HG03064 (cell line): ENCODE results near the gene SPINT1.

Experiments used
- ATAC-seq: cut with Tn5 transposase; IDR thresholded peaks from one replicate; pipeline ENCODE4 v1.9.1; 2021; ENCODE audit warnings: low read depth; ENCODE audit not compliant: unreplicated experiment

The SPINT1 gene

DNA sequence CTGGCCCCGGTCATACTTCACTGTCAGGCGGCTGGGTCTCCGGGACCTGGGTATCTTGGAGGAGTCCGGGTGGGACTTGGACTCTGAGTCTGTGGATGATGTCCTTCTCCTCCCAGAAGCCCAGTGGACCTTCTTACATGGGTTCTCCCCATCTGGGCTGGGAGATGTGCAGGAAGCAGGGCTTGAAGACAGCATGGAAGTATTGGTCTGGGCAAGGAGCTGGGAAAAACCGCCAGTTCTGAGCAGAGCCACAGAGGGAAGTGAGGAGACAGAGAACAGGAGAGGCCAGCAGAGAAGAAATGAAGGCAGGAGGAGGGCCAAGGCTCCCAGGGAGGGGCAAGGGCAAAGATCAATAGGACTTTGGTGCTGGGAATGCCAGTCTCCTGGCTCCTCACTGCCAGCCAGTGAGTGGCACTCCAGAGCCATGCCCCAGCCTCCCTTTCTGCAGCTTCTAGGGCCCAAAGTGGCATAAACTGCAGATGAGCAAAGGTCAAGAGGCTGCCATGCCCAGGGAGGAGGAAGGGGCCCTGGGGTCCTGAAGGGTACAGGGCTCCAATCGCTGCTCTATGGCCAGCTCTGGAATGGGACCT, 15.3 kb upstream of the SPINT1 start, which contains the start of gene PPP1R14D:
PPP1R14D (minus strand) TSS at position 262 of the 590 bp plus-strand sequence; CDS start at position 195, 67 bp downstream.
- no peak for ATAC-seq

- no peak for ATAC-seq
These were observed 14.7 kb upstream of the SPINT1 start for GRCh38 chr15:40829115-40829514.

- ATAC-seq, result no peak
These were observed 13.0 kb upstream of the SPINT1 start for GRCh38 chr15:40830884-40831283.

- no peak for ATAC-seq
These were observed 12.0 kb upstream of the SPINT1 start for GRCh38 chr15:40831861-40832260.

DNA sequence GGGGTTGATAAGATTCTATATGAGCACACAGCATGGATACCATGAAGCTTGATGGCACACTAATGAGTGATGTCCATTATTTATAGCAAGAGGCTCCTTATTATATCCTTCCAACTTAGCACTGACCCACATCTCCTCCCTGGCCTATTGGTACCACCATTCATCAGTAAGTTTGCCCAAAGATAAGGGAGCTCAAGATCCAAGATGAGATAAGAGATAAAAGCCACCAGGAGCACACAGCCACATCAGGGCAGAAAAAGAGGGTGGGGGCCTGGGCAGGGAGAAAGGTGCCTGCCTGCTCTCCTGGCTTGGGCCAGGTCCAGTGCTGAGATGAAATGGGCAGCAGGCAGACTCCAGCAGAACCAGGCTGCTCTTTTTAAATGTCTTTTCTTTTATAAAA, 10.9 kb upstream of the SPINT1 start:
- no peak for ATAC-seq

DNA sequence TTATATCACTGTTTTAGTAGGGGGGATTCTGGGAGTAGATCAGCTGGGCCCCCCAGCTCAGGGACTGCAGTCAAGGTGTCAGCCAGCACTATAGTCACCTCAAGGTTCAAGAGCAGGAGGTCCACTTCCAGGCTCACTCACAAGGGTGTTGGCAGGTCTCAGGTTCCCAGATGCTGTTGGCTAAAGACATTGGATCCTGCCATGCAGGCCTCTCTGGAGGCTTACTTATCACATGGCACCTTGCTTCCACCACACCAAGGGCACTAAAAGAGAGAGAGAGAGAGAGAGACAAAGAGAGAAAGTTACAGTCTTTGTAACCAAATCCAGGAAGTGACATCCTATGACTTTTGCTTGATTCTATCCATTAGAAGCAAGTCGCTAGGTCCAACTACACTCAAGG, 7.8 kb upstream of the SPINT1 start:
- no peak for ATAC-seq

- no peak for ATAC-seq
These were observed 5.1 kb upstream of the SPINT1 start for GRCh38 chr15:40838756-40839155.

- no peak for ATAC-seq
These were observed 2.1 kb upstream of the SPINT1 start for GRCh38 chr15:40841741-40842140.

DNA sequence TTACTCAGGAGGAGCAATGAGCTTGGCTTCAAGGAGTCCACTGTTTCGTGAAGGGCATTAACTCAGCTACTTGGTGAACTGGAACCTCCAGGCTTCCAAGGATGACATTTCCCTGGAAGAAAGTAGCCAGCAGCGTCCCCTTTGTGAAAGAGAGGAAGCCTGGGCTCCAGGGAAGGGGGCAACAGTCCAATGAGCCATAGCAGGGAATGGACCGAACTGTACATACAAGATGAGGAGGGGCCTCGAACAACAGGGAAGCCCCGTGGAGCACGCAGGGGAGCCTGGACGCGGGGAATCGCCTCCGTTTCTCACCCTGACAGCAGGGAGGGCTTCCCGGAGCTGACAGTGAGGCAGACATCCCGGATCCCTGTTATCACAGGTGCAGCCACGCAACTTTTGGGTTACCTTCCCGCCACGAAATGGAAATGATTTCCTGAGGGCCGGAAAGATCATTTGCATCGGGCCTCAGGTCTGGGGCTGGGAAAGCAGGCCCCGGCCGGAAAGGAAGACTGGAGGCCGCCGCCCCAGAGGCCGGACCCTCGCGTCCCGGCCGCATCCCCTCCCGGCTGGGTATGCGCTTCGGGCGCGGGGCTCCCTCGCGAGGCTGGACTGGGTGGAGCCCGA, 475 bp upstream of the SPINT1 start:
- no peak for ATAC-seq

DNA sequence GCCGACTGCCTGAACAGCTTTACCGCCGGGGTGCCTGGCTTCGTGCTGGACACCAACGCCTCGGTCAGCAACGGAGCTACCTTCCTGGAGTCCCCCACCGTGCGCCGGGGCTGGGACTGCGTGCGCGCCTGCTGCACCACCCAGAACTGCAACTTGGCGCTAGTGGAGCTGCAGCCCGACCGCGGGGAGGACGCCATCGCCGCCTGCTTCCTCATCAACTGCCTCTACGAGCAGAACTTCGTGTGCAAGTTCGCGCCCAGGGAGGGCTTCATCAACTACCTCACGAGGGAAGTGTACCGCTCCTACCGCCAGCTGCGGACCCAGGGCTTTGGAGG, 815 bp downstream of the SPINT1 start:
- ATAC-seq, result no peak

GRCh38 chr15:40845036-40845435, 1.2 kb downstream of the SPINT1 start:
- ATAC-seq, result no peak

DNA sequence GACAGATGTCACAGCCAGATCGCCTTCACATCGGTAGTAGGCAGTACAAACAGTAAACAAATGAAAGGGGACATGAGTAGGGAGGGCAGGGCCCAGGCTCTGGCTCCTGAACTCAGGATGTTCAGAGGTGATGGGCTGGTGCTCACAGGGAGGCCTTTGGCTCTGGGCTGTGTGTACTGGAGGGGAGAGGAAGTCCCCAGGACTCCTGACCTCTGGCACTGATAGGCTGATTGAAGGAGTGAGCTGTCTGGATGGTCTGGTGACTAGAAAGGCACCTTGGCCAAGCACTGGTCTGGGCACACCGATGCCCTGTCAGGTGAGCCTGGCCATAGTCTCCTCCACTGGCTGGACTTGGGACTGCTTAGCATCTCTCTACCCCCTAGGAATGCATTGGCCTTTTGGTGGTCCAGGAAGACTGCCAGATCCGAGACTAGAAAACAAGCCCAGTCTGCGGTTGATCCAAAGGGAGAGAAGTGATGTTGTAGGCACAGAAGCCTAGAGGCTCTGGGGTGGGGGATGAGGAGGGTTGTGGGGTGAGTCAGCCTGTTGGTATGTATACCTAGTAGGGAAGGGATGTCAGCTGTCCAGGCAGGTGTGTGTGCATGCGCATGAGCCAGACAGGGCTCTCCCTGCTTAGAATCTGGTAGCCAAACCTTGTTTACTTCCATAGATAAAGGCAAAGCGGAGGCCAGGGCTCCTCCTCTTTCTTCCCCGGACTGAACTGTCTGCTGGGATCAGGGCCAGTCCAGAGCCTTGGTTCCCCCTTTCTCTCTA, 1.9 kb downstream of the SPINT1 start:
- no peak for ATAC-seq

GRCh38 chr15:40846841-40847222, 3.0 kb downstream of the SPINT1 start:
- no peak for ATAC-seq

GRCh38 chr15:40847223-40847961, 3.5 kb downstream of the SPINT1 start:
- ATAC-seq, result no peak

- no peak for ATAC-seq
These were observed 6.8 kb downstream of the SPINT1 start for GRCh38 chr15:40850576-40851112.

DNA sequence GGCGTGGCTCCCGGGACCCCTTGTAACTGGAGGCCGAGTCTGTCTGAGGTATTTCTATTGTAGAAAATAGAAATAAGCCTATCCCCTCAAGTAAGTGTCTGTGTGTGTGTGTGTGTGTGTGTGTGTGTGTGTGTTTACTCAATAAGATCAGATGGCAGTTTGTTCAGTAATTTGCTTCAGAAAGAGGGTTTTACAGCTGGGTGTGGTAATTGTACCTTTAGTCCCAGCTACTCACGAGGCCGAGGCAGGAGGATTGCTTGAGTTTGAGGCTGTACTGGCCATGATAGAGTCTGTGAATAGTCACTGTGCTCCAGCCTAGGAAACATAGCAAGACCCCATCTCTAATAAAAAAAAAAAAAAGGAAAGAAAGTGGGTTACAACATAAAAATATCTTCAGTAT, 8.7 kb downstream of the SPINT1 start:
- no peak for ATAC-seq

DNA sequence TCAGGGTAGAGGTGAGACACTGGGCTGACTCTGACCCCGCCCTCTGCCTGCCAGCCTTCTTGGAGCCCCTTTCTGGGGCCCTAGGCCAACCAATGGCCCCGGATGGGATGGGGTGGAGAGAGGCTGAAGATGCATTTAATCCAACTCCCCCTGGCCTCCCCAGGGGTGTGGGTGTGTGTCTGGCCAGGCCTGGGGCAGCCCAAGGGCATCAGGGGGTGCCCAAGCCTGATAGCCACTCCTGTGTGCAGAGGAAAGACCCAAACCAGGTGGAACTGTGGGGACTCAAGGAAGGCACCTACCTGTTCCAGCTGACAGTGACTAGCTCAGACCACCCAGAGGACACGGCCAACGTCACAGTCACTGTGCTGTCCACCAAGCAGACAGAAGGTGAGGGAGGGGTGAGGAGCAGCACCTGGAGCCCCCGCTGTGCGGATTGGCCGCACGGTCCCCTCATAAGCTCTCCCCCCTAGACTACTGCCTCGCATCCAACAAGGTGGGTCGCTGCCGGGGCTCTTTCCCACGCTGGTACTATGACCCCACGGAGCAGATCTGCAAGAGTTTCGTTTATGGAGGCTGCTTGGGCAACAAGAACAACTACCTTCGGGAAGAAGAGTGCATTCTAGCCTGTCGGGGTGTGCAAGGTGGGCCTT, 9.5 kb downstream of the SPINT1 start:
- ATAC-seq, result no peak

- no peak for ATAC-seq
These were observed 10.3 kb downstream of the SPINT1 start for GRCh38 chr15:40854161-40854560.

- no peak for ATAC-seq
These were observed 11.9 kb downstream of the SPINT1 start for GRCh38 chr15:40855706-40856234.

DNA sequence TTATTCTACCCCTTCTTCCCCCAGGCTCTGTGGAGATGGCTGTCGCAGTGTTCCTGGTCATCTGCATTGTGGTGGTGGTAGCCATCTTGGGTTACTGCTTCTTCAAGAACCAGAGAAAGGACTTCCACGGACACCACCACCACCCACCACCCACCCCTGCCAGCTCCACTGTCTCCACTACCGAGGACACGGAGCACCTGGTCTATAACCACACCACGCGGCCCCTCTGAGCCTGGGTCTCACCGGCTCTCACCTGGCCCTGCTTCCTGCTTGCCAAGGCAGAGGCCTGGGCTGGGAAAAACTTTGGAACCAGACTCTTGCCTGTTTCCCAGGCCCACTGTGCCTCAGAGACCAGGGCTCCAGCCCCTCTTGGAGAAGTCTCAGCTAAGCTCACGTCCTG, 12.9 kb downstream of the SPINT1 start:
- no peak for ATAC-seq
